Stimulated activated CD8-positive, alpha-beta memory T cell treated with anti-CD3 and anti-CD28 coated beads, Interleukin-4, amount 100 ng/mL, for 24 hours (primary cell): ENCODE measurements around the gene XPC.

Source experiments
- DNase-seq: peaks from one replicate; pipeline ENCODE4 v3.0.0-alpha.2; 2020; ENCODE audit warnings: low read depth

XPC gene

DNA sequence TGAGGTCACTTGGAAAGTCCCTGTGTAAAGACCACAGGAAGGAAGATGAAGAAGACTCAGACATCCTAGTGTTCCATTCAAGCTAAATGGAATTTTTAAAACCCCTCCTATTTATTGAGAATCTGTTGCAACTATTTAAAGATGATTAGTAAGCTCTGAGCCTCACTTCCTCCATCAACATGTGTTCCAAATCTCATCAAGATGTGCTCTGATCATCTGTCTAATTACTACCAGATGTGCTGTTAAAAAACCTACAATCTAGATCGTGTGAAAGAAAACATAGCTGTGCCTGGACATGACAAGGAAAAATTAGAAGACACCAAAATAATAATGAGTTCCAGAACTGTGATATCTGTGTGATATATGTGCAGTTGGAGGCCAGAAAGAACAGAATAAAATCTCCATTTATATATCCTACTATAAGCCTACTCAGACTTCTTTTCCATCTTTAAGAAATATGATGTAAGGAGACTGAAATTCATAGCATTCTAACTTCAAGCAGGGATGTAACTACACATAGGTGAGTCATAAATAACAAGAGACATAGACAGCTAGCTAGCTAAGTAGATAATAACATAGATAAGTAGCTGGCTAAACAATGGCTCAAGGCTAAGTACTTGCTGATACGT lies 7.8 kb downstream of the XPC start:
- no peak for DNase-seq

DNA sequence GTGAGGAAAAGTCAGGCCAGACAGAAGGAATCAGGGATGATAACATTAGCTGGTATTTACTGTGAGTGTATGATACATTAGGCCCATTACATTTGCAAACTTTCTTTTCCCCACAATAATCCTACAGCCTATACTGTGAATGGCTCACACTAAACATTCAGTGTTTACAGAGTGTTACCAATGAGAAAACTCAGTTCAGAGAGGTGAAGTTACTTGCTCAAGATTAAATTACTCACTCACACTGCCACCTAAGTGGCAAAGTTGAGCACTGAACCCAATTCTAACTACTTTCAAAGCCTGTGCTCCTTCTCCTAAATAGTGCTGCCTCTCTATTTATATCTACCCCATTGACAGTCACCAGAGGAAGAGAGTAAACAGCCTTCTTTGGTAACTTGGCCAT lies 8.5 kb downstream of the XPC start:
- no peak for DNase-seq

DNA sequence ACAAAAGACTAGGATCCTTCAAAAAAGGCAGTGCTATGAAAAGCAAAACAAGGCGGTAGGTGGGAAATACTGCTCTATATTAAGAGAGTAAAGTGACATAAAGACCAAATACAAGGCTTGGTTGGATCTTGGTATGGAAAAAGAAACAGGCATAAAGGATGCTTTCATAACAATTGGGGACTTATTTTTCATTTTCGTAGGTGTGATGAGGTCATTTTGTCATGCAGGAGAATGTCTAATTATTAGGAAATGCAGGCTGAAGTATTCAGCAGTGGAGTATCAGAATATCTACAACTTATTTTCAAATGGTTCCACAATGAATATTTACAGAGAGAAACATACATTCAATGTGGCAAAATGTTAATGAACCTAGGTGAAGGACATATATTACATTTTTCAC lies 9.0 kb downstream of the XPC start:
- DNase-seq: no peak

DNA sequence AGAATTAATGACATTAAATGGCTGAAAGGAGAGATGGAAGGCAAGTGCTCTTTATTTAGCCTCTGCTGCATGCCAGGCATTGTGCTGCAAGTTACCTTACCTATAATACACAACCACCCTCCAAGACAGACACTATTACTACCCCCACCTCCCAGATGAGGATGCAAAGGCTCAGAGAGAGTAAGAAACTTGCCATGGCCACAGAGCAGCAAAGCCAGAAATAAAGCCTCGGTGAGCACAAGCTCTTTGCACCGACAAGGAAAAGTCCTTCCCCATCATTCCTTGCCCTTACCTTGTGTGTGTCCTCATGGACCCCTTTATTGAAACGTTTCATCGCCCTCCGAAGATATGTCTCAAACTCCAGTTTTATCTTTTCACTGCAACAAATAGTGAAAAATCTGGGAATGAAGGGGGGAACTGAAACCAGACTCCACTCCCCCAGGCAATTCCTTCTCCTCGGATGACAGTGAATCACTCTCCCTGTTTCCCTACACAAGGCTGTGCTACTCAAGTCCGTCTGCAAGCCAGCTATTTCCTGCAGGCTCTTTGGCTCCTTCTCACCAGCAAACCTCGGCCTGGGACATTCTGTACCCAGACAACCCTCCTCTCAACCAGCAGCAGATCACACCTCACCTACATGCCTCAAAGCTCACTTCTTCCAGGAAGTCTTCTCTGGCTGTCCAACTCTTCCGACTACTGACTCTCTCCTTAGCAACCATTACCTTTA lies 11.4 kb downstream of the XPC start:
- no peak for DNase-seq

DNA sequence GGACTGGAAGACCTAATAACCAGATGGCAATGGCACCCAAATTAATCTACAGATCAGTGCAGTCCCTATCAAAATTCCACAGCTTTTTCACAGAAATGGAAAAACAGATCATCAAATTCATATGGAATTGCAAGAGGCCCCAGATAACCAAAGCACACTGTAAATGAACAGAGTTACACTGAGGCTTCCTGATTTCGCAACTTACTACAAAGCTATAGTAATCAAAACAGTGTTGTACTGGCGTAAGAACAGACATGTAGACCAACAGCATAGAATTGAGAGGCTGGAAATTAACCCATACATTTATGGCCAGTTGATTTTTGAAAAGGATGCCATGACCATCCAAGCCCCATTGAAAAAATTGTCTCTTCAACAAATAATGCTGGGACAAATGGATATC lies 16.2 kb downstream of the XPC start:
- no peak for DNase-seq

DNA sequence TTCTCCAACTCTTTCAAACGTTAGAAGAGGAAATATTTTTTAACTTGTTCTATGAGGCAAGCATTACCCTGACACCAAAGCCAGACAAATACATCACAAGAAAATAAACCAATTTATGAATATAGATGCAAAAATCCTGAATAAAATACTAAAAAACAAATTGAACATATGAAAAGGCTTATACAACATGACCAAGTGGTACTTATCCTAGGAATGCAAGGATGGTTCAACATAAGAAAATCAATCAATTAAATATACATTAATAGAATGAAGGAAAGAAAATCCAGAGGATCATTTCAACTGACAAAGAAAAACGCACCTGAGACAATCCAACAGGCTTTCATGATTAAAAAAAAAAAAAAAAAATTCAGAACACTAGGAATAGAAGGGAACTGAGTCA lies 17.1 kb downstream of the XPC start:
- DNase-seq: no peak

DNA sequence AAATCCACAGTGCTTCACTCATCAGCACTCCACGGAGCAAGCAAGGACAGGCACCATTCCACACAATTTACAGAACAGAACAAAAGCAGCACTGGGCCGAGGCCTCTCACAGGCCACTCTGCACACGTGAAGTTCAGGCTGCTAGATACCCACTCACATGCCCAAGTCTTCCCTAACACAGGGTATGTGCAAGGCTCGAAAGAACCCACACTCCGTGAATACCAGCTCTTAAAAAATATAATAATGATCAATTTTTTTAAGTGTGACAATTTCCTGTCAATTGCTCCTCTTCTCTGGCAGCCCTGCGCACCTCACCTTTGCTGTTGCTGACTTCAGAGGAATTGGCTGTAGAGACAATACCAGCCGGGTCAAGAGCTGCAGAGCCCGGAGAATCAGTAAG lies 19.0 kb downstream of the XPC start:
- DNase-seq: no peak

DNA sequence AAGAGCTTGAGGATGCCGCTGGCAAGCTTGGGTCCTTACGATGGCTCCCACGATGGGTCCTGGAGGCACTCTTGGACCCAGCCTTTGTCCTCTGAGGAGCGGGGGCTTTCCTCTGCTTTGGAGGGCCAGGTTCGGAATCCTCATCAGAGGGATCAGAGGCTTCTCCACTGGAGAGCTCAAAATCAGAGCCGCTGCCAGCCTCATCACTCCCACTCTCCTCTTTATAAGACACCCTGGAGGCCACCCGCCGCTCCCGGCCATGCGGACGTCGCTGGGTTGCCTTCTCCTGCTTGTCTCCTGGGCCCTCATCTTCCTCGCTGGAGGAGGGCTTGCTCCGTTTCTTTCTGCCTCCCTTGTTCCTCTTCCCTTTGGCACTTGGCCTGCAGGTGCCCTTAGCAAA lies 20.0 kb downstream of the XPC start:
- DNase-seq: no peak

DNA sequence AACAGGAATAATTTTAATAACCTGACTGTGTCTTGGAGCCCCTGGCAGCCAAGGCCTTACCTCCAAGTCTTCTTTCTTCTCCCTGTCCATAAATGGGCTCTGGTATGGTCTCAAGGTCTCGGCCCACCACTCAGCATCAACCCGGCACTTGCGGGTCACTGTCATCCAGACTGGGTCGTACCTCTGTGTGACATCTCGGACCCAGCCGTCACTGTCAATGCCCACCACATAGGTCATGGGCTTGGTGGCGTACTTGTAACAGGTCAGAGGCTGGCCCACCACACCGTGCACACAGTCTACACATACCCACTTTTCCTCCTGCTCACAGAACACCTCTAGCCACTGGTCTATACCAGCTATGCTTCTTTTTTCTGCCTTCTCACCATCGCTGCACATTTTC lies 20.4 kb downstream of the XPC start:
- no peak for DNase-seq

DNA sequence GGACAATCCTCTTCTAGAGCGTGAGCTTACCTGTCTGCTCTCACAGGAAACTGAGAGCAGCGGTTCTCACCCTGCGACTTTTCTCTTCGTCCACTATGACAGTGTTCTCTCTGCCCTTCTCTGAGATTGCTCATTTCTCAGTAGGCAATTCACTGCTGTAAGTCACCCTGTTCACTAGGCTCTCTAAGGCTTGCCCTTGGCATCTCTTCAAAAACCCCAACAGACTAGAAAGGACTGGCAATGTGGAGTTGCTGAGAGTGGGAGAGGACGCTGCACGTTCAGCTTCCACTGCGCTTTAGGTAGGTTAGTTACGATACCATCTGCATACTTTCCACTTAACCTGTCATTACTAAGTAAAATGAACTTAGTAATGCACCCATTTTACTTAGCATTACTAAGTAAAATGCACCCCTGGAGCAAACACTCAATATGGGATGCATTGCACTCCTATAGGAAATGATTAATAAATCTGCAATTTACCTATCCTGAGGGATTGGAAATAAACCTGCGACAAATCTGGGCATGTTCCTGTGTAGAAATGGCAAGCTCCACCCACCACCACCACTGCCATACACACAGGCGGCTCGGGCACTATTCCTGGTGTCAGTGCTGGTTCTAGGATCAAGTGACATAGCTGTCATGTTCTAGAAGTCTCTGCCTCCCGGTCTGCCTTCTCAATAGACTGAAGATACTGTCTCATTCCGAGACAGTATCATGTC lies 21.4 kb downstream of the XPC start:
- DNase-seq: no peak

DNA sequence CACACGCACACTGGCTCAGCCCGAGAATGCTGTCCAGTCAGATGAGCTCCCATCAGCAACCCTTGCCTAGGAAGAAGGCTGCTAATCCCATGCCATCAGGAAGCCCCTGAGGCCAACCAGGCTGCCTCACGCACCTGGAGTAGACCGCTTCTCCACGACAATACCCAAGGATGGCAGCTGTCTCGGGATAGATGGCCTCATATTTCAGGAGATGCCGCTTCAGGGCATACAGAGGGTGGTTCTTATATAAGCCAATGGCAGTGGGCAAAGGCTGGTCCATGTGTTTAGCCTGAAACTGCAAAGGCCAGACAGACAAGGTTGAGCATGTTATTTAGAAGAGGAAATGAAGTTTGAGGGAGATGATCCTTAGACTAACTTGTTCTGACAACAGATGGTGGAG lies 22.2 kb downstream of the XPC start:
- DNase-seq: no peak

DNA sequence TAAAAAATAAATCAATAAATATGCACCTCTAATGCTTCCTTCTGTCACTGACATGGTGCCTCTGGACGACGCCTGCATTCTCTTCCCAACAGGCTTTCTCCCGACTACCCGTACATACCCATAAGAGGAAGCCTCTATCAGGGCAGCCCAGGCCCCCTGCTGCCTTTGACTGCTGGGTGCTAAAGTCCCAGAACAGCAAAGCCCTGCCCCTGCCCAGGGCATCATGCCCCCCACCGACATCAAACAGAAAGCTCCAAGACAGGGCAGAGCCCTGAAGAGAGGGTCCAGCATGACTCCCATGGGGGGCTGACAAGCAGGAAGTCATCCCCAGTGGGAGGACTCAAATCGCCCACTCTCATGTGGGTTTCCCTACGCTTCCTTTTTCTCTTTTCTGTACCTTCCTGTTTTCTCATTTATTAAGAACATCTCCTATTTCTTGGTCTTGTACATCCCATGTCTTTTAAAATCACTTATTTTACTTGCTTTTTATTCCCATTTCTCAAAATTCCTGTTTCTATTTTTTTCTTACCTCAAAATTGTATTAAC lies 23.4 kb downstream of the XPC start:
- no peak for DNase-seq

DNA sequence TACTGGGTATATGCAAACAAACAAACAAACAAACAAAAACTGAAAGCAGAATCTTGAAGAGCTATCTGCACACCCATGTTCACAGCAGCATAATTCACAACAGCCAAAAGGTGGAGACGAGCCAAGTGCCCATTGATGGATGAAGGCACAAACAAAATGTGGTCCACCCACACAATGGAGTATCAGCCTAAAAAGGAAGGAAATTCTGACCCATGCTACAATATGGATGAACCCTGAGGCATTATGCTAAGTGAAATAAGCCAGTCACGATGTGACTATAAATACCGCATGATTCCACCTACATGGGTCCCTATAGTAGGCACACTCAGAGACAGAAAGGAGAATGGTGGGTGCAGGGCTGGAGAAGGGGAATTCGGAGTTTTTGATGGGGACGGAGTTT lies 24.1 kb downstream of the XPC start:
- no peak for DNase-seq

DNA sequence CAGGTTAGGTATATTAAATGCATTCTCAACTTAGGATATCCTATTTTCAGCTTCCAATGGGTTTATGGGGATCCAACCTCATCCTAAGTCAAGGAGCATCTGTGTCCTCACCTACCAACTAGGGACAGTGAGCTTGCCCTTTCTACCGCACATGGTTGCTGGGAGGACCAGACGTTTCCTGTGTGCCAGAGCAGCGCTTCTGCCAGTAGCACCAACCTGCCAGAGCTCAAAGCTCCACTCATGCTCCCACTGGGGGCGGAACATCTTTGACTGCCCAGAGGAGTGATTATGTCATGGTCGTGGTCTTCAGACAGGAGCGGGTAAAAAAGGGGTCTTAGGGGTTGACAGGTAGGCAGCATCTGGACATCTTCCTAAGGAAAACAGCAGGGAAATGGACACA lies 24.7 kb downstream of the XPC start:
- no peak for DNase-seq

DNA sequence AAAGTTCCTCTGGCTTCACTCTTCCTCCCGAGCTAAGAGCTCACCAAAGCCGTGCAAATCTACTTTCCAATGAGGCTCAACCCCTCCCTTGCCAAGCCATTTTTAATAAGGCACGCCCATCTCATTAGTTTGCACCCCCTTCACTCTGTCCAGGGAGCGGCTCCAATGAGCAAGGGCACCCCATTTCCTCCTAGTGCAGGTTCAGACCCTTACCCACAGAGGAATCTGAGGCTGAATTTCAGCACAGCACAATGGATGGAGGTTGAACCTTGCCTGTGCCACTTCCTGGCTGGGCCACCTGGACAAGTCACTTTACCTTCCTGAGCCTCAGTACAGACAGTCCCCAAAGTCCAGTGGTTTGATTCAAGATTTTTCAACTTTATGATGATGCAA lies 25.4 kb downstream of the XPC start:
- no peak for DNase-seq

DNA sequence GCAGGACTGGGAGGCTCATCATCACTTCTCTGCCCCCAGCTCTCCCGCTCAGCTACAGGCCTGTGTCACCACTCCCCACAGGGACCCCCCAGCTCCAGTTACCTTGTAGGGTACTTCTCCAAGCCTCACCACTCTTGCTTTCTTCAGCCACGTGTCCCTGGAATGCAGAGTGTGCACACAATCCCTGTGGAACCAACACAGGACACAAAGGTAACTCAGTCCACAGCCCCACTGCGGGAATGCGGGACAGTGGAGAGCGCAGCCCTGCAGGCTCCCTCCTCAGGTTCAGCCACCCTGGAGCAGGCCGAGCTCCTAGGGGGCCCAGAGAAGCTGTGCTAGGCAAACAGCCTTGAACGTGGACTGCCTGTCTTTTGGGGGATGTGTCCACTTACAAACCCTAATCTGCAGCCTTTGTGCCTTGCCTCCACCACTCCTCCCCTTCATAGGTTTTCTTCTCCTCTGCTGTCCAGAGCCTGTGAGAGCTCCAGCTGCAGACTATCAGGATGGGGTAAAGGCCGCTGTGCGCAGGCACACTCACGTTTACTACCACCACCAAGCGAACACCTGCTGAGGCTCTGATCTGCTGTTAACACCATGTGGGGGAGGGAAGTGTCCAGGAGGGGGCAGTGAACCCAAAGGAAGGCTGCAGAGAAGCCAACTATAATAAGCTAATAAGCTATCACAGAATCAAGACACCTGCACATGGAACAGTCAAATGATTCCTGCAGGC lies 26.0 kb downstream of the XPC start:
- DNase-seq: no peak

DNA sequence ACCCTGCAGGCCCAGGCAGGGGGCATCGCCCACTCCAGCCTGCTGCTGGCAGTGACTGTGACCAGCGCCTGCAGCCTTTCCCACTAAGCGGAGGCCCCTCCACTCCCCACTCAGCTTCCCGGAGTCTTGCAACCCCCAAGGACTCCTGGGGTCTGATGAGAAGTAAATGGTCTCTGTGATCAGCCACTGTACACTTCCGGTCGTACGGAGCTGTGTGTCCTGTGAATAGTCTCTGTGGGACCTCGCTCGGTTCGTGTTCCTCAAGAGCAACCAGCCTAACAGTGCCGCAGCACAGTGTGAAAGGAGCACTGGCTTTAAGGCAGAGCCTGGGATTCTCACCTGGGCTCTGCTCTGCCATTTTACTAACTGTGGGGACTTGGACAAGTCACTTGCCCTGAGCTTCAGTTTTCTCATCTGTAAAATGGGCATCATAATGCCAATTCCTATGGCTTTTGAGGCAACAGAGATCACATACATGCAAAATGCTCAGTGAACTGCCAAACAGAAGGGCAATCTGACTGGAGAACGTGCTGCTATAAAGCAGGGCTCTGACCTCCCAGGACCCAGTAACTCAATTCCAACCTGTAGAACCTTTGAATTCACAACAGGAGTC lies 26.8 kb downstream of the XPC start:
- DNase-seq: no peak

DNA sequence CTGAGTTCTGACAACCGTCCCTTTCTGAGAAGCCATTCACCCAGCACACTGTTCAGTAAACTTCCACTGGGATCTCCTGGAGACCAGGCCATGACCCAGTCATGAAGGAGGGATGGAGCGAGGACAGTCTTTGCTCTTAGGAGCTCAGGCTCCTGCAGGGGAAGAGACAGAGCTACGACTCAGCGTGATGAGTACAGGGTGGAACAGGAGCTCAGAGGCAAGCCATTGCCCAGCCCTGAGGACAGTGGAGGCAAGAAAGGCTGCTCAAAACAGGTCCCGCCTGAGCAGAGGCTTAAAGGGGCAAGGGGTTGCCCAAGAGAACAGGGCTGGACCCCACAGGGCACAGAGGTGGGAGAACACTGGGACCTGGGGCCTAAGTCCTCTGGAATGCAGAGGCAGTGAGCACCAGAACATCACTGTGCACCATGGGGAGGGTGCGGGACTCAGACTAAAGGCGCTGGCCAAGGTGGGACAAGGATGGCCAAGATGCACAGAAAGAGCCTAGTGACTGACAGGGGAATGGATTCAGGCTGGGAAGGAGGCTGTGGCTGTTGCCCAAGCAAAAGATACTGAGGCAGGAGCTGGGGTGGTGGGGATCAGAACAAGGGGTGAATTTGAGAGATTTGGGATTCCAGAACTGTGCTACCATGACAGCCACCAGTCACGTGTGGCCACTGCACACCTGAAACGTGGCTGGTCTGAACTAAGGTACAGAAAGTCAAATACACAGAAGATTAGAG lies 27.7 kb downstream of the XPC start:
- DNase-seq: no peak

DNA sequence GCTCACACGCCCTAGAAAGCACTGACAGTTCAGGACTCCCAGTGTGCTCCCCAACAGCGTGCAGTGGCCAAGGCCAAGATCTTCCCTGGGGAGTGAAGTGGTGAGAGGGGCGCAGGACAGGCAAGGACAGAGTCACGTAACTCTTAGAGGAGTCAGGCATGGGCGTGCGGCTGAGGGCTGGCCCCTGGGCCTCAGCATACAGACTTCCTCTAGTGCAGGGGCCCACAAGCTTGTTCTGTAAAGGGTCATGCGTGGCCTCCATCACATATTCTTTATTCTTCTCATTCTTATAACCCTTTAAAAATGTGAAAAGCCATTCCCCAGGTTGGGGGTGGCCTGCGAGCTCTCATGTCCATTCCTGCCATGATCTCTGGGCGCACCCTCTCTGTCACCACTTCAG lies 28.3 kb downstream of the XPC start:
- no peak for DNase-seq

DNA sequence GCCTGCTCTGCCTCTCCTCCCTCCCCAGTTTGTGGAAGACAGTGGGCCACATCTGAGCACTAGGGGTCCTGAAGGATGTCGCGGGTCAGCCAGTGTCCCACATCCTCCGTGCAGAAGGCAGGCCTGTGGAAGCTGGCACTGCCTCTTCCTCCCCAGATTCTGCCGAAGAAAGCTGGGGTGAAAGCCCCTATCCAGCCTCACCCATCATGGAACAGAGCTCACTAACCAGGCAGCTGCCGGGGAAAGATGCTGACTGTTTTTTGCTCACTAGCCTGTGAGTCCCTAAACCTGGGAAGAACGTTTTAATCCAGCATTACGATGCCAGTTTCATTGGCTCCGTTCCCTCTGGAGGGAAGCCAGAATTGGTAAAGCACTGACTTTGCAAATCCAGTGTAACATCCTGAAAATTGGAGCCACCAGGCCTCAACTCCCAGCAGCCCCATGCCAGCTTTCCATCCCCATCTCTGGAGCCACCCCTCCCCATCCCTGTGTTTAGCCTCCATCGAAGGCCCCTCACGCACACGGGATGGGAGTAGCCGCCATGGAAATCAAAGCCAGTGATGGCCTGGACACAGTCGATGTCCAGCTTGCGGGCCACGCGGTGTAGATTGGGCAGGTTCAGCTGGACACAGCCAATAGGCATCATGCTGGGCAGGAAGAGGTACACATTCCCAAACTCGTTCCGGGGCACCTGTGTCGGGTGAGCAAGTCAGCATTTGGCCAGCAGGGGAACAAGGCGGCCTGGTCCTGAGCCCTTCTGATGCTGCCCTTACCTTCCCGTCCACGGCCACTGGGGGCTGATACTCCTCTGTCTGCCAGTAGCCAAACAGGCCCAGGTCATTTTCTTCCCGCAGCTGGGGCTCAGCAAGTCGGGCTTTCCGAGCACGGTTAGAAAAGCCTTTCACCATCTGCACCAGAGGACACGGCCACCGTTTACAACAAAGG lies 30.1 kb downstream of the XPC start:
- no peak for DNase-seq
